ENCODE measurements around the gene MORN5.

DNA sequence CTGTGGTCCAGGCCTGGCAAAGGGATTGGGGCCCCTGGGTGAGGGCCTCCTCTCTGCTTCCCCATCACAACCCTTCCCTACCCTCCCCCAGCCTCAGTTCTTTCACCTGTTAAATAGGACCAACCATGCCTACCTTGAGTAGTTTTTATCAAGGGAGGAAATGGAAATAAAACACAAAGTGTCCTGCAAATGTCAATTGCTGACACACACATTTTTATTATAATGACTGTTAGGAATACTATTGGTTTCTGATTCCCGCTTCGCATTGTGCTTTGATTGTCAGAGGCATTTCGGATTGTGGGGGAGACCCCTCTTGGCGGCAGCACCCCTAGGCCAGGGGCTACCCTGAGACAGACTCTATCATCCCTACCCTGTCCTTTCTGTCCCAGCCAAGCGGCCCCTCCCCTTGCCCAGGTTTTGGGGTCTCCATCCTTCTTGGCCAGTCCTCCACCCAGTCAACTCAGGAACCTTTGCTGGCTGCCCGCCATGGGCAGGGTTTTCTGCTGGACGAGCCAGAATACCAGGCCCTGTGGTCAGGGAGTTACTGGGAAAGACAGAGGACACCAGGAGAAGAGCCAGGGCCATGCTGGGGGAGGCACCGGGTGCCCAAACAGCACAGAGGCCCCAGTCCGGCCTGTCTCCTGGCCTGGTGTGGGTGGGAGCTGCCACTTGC, 48.2 kb upstream of the MORN5 start:
- no peak for TF ChIP-seq GATA3 (IDR thresholded peaks at IDR 0.05; ENCODE audit: low read depth, low read length)
- TF ChIP-seq GATA2 (IDR thresholded peaks at IDR 0.05; ENCODE audit: low read depth, low read length): no peak

Data from SH-SY5Y (cell line).